ENCODE results near the gene ZFYVE9.

The ZFYVE9 gene

DNA sequence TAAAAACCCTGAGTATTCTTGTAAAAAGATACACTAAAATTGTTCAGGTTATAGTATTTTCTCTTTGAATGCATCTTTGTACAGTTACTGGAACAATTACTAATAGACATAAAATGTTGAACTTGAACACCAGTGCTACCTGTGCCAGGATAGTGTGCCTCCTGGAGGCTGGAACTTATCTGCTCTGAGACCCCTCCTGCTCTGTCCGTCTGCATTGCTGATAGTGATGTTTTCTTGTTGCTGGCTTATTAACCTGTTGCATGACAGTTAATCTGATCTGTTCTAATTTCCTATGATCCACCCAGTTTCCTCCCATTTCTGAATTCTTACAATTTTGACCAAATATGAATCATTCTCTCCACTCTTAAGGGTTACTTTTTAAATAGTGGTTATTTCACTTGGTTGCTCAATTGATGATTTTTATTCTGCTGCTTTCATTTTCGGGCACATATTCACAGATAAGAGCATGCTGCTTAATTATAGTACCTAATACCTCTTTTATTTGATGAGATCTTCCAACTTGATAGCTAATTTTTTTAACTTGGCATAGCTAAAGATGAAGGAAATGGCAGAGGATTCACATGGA, 122.7 kb downstream of the ZFYVE9 start:
- no peak for DNase-seq
- TF ChIP-seq GATA1 (IDR thresholded peaks at IDR 0.05; ENCODE audit: low read depth, low read length), result no peak
- TF ChIP-seq POLR2A (IDR thresholded peaks at IDR 0.05; ENCODE audit: low read length), result no peak

DNA sequence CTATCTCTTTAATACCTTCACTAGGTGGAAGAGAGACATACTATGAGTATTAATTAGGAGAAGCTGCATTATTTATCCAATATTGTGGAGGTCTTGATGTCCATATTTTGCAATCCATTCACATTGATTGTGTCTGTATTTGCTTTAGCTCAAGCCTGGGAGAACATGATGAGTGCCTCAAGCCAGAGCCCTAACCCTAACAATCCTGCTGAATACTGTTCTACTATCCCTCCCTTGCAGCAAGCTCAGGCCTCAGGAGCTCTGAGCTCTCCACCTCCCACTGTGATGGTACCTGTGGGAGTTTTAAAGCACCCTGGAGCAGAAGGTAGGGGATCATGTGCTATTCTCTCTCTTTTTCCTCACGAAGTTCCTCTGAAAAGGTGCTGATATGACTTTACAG, 124.6 kb downstream of the ZFYVE9 start:
- DNase-seq, result no peak
- TF ChIP-seq POLR2A (IDR thresholded peaks at IDR 0.05; ENCODE audit: low read length), result no peak

DNA sequence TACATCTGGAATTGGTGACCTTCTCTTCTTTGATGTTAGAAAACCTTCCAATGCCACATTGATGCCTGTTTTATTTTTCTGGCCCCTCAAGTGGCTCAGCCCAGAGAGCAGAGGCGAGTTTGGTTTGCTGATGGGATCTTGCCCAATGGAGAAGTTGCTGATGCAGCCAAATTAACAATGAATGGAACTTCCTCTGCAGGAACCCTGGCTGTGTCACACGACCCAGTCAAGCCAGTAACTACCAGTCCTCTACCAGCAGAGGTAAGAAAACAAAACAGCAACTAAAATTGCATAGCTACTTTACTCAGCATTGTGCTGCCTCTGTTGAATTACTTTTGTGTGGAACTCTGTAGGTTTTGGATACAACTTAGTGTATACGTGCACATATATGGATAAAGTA, 126.5 kb downstream of the ZFYVE9 start:
- DNase-seq, result no peak
- TF ChIP-seq POLR2A (IDR thresholded peaks at IDR 0.05; ENCODE audit: low read length) (no peak), GATA1 (IDR thresholded peaks at IDR 0.05; ENCODE audit: low read depth, low read length) (no peak)

DNA sequence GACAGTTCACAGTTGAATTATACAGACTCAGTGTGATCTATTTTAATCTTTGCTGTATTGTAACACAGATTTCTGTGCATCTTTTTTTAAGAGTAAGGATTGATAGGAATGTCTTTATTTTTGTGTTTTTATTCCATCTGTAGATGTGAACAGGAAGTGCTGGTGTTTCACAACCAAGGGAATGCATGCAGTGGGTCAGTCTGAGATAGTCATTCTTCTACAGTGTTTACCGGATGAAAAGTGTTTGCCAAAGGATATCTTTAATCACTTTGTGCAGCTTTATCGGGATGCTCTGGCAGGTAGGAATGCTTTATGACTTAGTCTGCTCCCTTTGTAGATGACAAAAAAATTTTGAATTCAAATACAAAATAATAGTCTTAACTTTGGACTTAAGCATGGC, 139.6 kb downstream of the ZFYVE9 start:
- no peak for TF ChIP-seq POLR2A (IDR thresholded peaks at IDR 0.05; ENCODE audit: low read length)
- no peak for TF ChIP-seq GATA1 (IDR thresholded peaks at IDR 0.05; ENCODE audit: low read depth, low read length)
- DNase-seq, result no peak

DNA sequence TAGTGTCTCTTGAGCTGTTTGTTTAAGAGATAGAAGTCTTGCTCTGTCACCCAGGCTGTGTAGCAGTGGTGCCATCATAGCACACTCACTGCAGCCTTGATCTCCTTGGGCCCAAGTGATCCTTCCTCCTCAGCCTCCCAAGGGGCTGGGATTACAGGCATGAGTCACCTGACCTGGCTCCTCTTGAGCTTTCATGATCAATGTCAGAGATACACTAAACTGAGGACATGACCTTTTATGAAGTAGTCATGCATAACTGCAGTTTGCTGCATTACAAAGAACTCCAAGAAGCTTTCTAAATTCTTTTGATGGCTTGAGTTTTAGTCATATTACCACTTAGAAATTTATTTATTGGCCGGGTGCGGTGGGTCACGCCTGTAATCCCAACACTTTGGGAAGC, 146.4 kb downstream of the ZFYVE9 start:
- peak in 1 of 2 experiments; percentile 25 for DNase-seq
- TF ChIP-seq POLR2A (IDR thresholded peaks at IDR 0.05; ENCODE audit: low read length) (no peak), GATA1 (IDR thresholded peaks at IDR 0.05; ENCODE audit: low read depth, low read length) (no peak)

DNA sequence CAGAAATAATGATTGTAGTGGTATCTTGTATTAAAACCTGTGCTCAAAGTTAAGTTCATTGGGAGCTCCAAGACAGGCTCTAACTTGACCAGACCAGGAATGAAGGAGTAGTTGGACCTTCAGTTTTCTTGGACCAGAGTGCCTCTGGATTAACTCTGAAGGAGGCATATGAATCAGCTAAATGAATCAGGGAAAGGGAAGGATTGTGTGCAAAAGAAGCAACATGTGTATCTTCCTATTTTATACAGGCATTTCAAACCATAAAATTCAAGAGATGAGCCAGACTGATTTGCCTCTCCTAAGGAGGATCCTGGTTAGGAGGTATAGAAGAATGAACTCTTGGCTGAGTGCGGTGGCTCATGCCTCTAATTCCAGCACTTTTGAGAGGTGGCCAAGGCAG, 152.7 kb downstream of the ZFYVE9 start:
- DNase-seq, result no peak
- TF ChIP-seq GATA1 (IDR thresholded peaks at IDR 0.05; ENCODE audit: low read depth, low read length) (no peak), POLR2A (IDR thresholded peaks at IDR 0.05; ENCODE audit: low read length) (no peak)

DNA sequence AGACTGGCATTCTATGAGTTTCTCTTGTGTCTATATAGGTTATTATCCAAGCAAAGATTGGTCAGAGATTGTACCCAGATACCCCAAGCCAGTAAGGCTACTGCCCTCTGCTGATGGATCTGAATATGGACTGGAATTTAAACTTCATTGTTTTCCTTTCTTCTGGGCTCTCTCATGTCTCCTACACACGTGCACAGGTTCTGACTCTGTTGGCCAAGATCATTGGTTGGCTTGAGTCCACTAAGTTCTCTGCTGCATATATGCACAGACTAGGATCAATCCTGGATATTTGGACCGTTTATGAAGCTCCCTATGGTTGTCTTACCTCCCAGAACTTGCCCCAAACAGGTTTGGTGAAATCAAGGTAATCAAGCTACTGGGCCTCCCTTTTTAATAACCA, 154.5 kb downstream of the ZFYVE9 start:
- DNase-seq, result peak; percentile 43 to 48

DNA sequence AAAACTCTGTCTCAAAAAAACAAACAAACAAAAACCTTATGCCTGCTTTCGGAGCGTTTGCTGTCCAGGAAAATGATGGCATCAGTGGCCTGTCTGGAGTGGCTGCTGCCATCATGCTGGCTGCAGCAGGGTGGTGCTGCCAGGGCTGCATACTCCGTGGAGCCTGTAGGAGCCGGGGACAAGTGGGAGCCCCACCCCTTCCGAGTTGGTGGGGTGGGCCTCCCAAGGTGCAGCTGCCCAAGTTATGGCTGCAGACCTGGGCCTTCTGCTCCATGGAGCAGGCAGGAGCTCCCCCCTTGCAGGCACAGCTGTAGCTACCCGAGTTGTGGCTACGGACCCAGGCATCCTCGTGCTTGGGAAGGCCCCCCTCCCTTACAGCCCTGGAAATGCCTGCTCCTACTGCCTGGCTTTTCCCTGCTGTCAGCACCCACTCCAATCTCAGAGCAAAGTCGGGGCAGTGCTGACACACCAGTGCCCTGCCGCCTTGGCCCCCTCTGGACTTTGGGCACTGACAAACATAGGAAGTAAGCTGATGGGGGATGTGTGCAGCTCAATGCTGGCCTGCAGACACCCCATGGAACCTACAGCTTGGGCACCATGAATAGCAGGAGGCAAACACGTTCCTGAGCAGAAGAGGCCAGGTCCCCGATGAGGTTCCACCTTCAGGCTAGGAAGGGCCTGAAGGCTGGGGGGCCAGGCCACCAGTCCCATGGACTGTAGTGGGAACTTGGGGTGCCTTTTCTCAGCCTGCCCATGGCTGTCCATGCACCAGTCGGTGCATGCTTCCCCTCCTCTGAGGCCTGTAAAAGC, 163.7 kb downstream of the ZFYVE9 start:
- DNase-seq, result no peak
- no peak for TF ChIP-seq GATA1 (IDR thresholded peaks at IDR 0.05; ENCODE audit: low read depth, low read length)
- no peak for TF ChIP-seq POLR2A (IDR thresholded peaks at IDR 0.05; ENCODE audit: low read length)

More for the DNA sequence above, 154.5 kb downstream of the ZFYVE9 start:
- no peak for TF ChIP-seq POLR2A (IDR thresholded peaks at IDR 0.05; ENCODE audit: low read length)
- no peak for TF ChIP-seq GATA1 (IDR thresholded peaks at IDR 0.05; ENCODE audit: low read depth, low read length)

DNA sequence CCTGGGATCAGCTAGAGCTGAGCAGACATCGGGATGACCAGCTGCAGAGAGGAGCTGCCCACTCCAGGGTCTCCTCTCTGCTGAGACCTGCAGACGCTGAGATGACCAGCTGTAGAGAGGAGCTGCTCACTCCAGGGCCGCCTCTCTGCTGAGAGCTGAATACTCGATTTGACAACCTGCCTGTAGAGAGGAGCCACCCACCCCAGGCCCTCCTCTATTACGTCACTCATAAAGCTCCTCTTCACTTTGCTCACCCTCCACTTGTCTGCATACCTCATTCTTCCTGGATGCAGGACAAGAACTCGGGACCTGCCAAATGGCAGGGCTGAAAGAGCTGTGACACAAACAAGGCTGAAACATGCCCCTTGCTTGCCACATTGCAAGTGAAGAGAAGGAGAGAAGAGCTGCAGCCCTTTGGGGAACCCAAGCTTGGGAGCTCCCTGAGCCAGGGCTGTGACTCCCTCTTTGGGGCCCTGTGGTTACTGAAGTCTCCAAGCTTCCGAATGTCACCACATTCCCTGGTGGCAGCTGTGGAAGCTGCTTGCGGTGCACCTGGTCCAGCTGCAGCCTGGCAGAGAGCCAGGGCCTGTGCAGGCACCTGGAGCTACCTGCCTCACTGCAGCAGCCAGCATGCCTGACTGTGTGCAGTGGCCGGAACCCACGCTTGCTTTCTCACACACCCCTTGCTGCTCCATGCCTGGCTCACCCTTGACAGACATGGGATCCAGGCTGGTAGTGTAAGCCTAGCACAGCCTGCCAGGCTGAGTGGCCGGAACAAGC, 164.5 kb downstream of the ZFYVE9 start:
- no peak for DNase-seq
- TF ChIP-seq GATA1 (IDR thresholded peaks at IDR 0.05; ENCODE audit: low read depth, low read length), result no peak
- TF ChIP-seq POLR2A (IDR thresholded peaks at IDR 0.05; ENCODE audit: low read length), result no peak

DNA sequence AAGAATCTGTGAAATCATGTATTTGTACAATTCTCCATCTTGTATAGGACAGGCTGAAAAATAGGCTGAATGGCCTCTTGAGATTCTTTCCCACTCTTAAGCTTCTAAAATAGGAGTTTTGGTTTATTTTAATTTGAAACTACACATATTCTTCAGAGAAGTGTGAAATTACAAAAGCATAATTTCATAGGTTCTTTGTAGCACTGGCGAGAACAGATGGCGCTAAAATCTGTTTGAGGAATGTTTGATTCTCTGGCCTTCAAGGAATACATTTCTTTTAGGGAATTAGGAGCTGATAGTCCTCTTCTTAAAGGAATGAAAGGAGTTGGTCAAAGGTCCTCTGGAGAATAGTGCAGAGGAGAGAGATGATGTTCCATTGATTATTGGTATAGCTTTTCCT, 179.2 kb downstream of the ZFYVE9 start:
- TF ChIP-seq GATA1 (IDR thresholded peaks at IDR 0.05; ENCODE audit: low read depth, low read length), result no peak
- TF ChIP-seq POLR2A (IDR thresholded peaks at IDR 0.05; ENCODE audit: low read length), result no peak
- no peak for DNase-seq

DNA sequence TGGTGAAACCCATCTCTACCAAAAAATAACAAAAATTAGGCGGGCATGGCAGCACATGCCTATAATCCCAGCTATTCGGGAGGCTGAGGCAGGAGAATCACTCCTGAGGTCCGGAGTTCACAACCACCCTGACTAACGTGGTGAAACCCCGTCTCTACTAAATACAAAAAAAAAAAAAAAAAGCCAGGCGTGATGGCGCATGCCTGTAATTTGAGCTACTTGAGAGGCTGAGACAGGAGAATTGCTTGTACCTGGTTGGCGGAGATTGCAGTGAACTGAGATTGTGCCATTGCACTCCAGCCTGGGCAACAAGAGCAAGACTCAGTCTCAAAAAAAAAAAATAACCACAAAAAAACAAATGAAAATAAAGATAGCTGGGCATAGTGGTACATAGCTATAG, 181.8 kb downstream of the ZFYVE9 start:
- no peak for DNase-seq
- no peak for TF ChIP-seq GATA1 (IDR thresholded peaks at IDR 0.05; ENCODE audit: low read depth, low read length)
- TF ChIP-seq POLR2A (IDR thresholded peaks at IDR 0.05; ENCODE audit: low read length), result no peak

DNA sequence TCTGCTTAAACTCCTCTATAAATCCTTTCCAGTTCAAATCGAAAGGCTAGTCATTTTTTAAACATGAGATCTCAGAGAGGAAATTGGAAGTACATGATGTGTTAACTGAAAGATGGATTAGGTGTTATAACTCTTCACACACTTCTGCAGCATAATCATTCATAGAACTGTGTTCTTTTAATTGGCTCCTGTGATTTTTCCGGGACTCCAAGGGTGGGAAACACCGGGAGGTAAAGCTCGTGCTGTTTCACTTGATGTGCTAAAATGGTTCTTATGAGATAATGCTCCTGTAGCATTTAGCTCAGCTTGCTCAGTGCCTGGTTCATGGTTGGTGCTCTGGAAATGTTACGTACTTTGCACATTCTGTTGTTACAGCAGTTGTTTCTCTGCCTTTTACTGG, 183.9 kb downstream of the ZFYVE9 start:
- DNase-seq, result no peak
- no peak for TF ChIP-seq GATA1 (IDR thresholded peaks at IDR 0.05; ENCODE audit: low read depth, low read length)
- no peak for TF ChIP-seq POLR2A (IDR thresholded peaks at IDR 0.05; ENCODE audit: low read length)

DNA sequence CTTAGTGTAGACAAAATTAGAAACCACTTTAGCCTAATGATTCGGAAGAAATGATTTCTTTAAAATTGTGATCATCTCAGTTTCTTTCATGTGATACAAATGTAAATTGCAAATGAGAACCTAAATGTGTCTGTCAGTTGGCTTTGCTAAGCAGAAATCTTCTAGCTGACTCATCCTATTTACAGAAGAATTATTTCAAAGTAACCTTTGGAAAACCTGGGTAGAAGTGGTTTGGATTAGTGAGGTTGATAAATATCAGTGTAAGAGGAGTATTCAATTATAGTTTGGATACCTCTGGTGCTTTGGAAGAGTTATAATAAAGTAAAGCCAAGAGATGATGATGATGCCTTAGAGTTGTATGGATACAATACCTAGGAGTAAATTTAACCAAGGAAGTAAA, 186.7 kb downstream of the ZFYVE9 start:
- no peak for DNase-seq
- TF ChIP-seq POLR2A (IDR thresholded peaks at IDR 0.05; ENCODE audit: low read length), result no peak
- no peak for TF ChIP-seq GATA1 (IDR thresholded peaks at IDR 0.05; ENCODE audit: low read depth, low read length)

DNA sequence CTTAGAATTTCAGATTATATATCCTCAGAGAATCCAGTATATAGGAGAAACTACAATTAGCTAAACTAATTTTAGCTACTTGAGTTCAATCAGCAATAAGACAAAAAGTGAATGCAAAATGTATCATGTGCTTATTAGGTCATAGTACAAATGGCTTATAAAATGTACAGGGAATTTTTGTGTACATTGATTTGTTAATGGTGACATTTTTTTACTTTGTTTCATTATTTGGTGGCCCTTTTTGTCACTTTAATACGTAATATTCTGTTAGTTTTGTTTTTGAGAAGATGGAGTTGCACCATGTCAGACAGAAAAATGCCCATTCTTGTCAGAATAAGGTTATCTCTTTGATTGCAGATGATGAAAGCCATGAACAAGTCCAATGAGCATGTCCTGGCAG, 190.5 kb downstream of the ZFYVE9 start:
- TF ChIP-seq GATA1 (IDR thresholded peaks at IDR 0.05; ENCODE audit: low read depth, low read length) (no peak), POLR2A (IDR thresholded peaks at IDR 0.05; ENCODE audit: low read length) (no peak)
- no peak for DNase-seq

Data from erythroblast (primary cell).